ENCODE data around the gene GPC5.

DNA sequence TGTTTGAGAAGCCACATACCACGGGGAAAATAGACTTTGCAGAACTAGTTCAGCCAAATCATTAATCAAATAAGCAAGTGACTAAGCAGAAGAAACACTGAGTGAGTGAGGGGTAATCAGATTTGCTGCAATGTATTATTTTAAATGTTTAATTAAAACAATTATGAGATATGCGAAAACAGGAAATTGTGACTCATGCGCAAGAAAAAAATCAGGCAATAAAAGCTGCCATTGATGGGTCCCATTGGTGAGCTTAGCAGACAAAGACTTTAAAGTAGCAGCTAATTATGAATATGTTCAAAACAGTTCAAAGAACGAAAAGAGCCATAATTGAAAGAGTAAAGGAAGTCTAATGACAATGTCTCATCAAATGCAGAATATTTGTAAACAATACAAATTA is 644.1 kb downstream of the GPC5 start:
- TF ChIP-seq, protein P1, sequence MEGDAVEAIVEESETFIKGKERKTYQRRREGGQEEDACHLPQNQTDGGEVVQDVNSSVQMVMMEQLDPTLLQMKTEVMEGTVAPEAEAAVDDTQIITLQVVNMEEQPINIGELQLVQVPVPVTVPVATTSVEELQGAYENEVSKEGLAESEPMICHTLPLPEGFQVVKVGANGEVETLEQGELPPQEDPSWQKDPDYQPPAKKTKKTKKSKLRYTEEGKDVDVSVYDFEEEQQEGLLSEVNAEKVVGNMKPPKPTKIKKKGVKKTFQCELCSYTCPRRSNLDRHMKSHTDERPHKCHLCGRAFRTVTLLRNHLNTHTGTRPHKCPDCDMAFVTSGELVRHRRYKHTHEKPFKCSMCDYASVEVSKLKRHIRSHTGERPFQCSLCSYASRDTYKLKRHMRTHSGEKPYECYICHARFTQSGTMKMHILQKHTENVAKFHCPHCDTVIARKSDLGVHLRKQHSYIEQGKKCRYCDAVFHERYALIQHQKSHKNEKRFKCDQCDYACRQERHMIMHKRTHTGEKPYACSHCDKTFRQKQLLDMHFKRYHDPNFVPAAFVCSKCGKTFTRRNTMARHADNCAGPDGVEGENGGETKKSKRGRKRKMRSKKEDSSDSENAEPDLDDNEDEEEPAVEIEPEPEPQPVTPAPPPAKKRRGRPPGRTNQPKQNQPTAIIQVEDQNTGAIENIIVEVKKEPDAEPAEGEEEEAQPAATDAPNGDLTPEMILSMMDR (IDR thresholded peaks at IDR 0.05; ENCODE audit: insufficient read depth, low read length, poor library complexity, severe bottlenecking) = no peak
- no peak for TF ChIP-seq EZH2phosphoT487 (conservative IDR thresholded peaks at IDR 0.05; ENCODE audit: low read length)

Data from SU-DHL-6 (cell line).